PC-9 (cell line): ENCODE data around the gene CLDN14.

Experiments used
- CTCF ChIP-seq: fragments of 200-600 bp; sonication (generic); conservative IDR thresholded peaks from 2 replicates; pipeline ENCODE4 v1.6.1; 2017; ENCODE audit warnings: mixed run types, antibody characterized with exemption, mild to moderate bottlenecking, moderate library complexity
- EZH2 ChIP-seq: fragments of 200-600 bp; sonication (generic); IDR thresholded peaks from 2 replicates; pipeline ENCODE4 v1.8.0; 2017; ENCODE audit warnings: antibody characterized with exemption, low read depth

GRCh38 chr21:36424592-36424991 lies 55.3 kb downstream of the CLDN14 start:
- TF ChIP-seq CTCF (no peak), EZH2 (no peak)
